ENCODE data around the gene ANKRD12. TPM values are rescaled to one million over a fixed set of nuclear protein-coding genes. Genes with fewer than 3 reads are reported as not detected.

ANKRD12 gene
- total RNA-seq, 3 donors from 2014 or later: 46.8 to 108 (median 63.6) TPM

GRCh38 chr18:9199681-9200080 lies 63.1 kb downstream of the ANKRD12 start:
- no peaks in the 10 kb centered on the region for H3K36me3 ChIP-seq (ENCODE audit: low read depth)
- intact Hi-C loops (cut with DNase I, micrococcal nuclease): no loop called here
- ATAC-seq (no peak), DNase-seq (no peak)
- H3K4me1 ChIP-seq (ENCODE audit: low read depth): no peaks in the 10 kb centered on the region
- H3K9me3 ChIP-seq: no peaks in the 10 kb centered on the region
- H3K4me3 ChIP-seq: no peak overlapping the region
- TF ChIP-seq CTCF (IDR thresholded peaks at IDR 0.05): no peak

- H3K36me3 ChIP-seq (ENCODE audit: low read depth): no peaks in the 10 kb centered on the region
- intact Hi-C loops (cut with DNase I, micrococcal nuclease): no loop called here
- TF ChIP-seq CTCF (IDR thresholded peaks at IDR 0.05): no peak
- no peaks in the 10 kb centered on the region for H3K4me1 ChIP-seq (ENCODE audit: low read depth)
- H3K4me3 ChIP-seq: no peak overlapping the region
- ATAC-seq: no peak
- no peaks in the 10 kb centered on the region for H3K9me3 ChIP-seq
- no peak for DNase-seq
Measured at GRCh38 chr18:9201224-9201623, 64.6 kb downstream of the ANKRD12 start.

GRCh38 chr18:9204659-9205058 lies 68.1 kb downstream of the ANKRD12 start:
- H3K4me1 ChIP-seq (ENCODE audit: low read depth): no peaks in the 10 kb centered on the region

GRCh38 chr18:9206421-9206820 lies 69.8 kb downstream of the ANKRD12 start:
- Histone ChIP-seq H3K4me1 (ENCODE audit: low read depth) (no peaks in the 10 kb centered on the region), H3K4me3 (no peak overlapping the region), H3K9me3 (no peaks in the 10 kb centered on the region), H3K36me3 (ENCODE audit: low read depth) (no peaks in the 10 kb centered on the region)
- ATAC-seq: no peak
- intact Hi-C loops (cut with DNase I, micrococcal nuclease): no loop called here
- TF ChIP-seq CTCF (IDR thresholded peaks at IDR 0.05): no peak
- no peak for DNase-seq

More at GRCh38 chr18:9204659-9205058, 68.1 kb downstream of the ANKRD12 start:
- DNase-seq (no peak), ATAC-seq (no peak)
- H3K4me3 ChIP-seq: no peak overlapping the region
- H3K9me3 ChIP-seq: no peaks in the 10 kb centered on the region
- TF ChIP-seq CTCF (IDR thresholded peaks at IDR 0.05): no peak
- H3K36me3 ChIP-seq (ENCODE audit: low read depth): no peaks in the 10 kb centered on the region
- intact Hi-C loops (cut with DNase I, micrococcal nuclease): no loop called here

- Histone ChIP-seq H3K36me3 (ENCODE audit: low read depth) (no peaks in the 10 kb centered on the region), H3K4me3 (no peak overlapping the region), H3K4me1 (ENCODE audit: low read depth) (no peaks in the 10 kb centered on the region), H3K9me3 (no peaks in the 10 kb centered on the region)
- ATAC-seq (no peak), DNase-seq (no peak)
- intact Hi-C loops (cut with DNase I, micrococcal nuclease): no loop called here
- no peak for TF ChIP-seq CTCF (IDR thresholded peaks at IDR 0.05)
Measured at GRCh38 chr18:9209279-9209678, 72.7 kb downstream of the ANKRD12 start.

GRCh38 chr18:9210966-9211365 lies 74.4 kb downstream of the ANKRD12 start:
- H3K4me1 ChIP-seq (ENCODE audit: low read depth): no peaks in the 10 kb centered on the region
- no peak for TF ChIP-seq CTCF (IDR thresholded peaks at IDR 0.05)
- no peak overlapping the region for H3K4me3 ChIP-seq
- no peaks in the 10 kb centered on the region for H3K9me3 ChIP-seq
- no peaks in the 10 kb centered on the region for H3K36me3 ChIP-seq (ENCODE audit: low read depth)
- no peak for DNase-seq
- intact Hi-C loops (cut with DNase I, micrococcal nuclease): no loop called here
- no peak for ATAC-seq

All from mucosa of descending colon (tissue), 3 donors.